IMR-90 (cell line): ENCODE measurements around the gene HERC3. TPM values are rescaled to one million over a fixed set of nuclear protein-coding genes. Genes with fewer than 3 reads are reported as not detected.

Experiments used
- ATAC-seq: fragments of 200-7000 bp; cut with Tn5 transposase; 2 replicates; pipeline ENCODE4 v1.9.1; 2020; ENCODE audit warnings: low read depth, mild to moderate bottlenecking, moderate library complexity
- BruUV-seq: library from RNA; stranded (reverse); fragments of 400-500 nt; replicated peaks from 2 replicates; lab custom pipeline; 2021; lab: Mats Ljungman, UMichigan
- CTCF ChIA-PET: fragments of 300-600 bp; formaldehyde crosslinking; extraction: SDS; loops from one replicate; lab custom pipeline; 2021; ENCODE audit warnings: antibody characterized with exemption; lab: Yijun Ruan, JAX
- POLR2A ChIA-PET: fragments of 300-600 bp; sonication (Branson Sonifier 250); formaldehyde crosslinking; loops from one replicate; lab custom pipeline; 2022; ENCODE audit warnings: antibody characterized with exemption; ENCODE audit not compliant: unreplicated experiment; lab: Charles Lee
- DNase-seq: peaks from one replicate; pipeline ENCODE4 v3.0.0; 2013
- H2AFZ ChIP-seq: replicated peaks from 2 replicates; pipeline ENCODE3; 2013; ENCODE audit warnings: low read length, mild to moderate bottlenecking; ENCODE audit not compliant: poor library complexity
- H2AK5ac ChIP-seq: 2 replicates; pipeline ENCODE4 v1.6.1; 2013; ENCODE audit warnings: low read depth, low read length, inconsistent platforms
- H2AK9ac ChIP-seq: replicated peaks from 2 replicates; pipeline ENCODE3; 2013; ENCODE audit warnings: mild to moderate bottlenecking, low read depth, low read length, moderate library complexity; ENCODE audit not compliant: poor library complexity
- H2BK120ac ChIP-seq: 2 replicates; pipeline ENCODE4 v1.6.1; 2013; ENCODE audit warnings: low read depth, low read length, inconsistent platforms
- H2BK15ac ChIP-seq: 3 replicates; pipeline ENCODE4 v1.6.1; 2013; ENCODE audit warnings: low read depth, low read length, inconsistent platforms
- H2BK20ac ChIP-seq: 2 replicates; pipeline ENCODE4 v1.6.1; 2013; ENCODE audit warnings: low read depth, mild to moderate bottlenecking, inconsistent platforms, low read length, moderate library complexity
- H2BK5ac ChIP-seq: 2 replicates; pipeline ENCODE4 v1.6.1; 2013; ENCODE audit warnings: mild to moderate bottlenecking, low read depth, low read length, inconsistent platforms; ENCODE audit not compliant: poor library complexity, severe bottlenecking
- H3K14ac ChIP-seq: replicated peaks from 2 replicates; pipeline ENCODE4 v1.6.1; 2013; ENCODE audit warnings: low read depth, low read length, inconsistent platforms
- H3K18ac ChIP-seq: 2 replicates; pipeline ENCODE4 v1.6.1; 2013; ENCODE audit warnings: low read depth, low read length, control low read depth
- H3K23ac ChIP-seq: 2 replicates; pipeline ENCODE4 v1.6.1; 2013; ENCODE audit warnings: low read depth, low read length, inconsistent platforms
- H3K27ac ChIP-seq: 2 replicates; pipeline ENCODE4 v1.5.1; 2013; ENCODE audit warnings: mild to moderate bottlenecking, control low read depth, low read length; ENCODE audit not compliant: insufficient read depth
- H3K27me3 ChIP-seq: 2 replicates; pipeline ENCODE4 v1.6.1; 2013; ENCODE audit warnings: low read length; ENCODE audit not compliant: control insufficient read depth, insufficient read depth
- H3K36me3 ChIP-seq: 2 replicates; pipeline ENCODE4 v1.6.1; 2013; ENCODE audit warnings: low read length, mixed read lengths; ENCODE audit not compliant: control insufficient read depth, insufficient read depth
- H3K4ac ChIP-seq: 2 replicates; pipeline ENCODE4 v1.6.1; 2013; ENCODE audit warnings: low read depth, low read length, inconsistent platforms
- H3K4me1 ChIP-seq: 2 replicates; pipeline ENCODE4 v1.6.1; 2013; ENCODE audit warnings: low read length, mixed read lengths; ENCODE audit not compliant: control insufficient read depth, insufficient read depth
- H3K4me2 ChIP-seq: 2 replicates; pipeline ENCODE4 v1.6.1; 2013; ENCODE audit warnings: low read depth, mild to moderate bottlenecking, control low read depth, low read length, moderate library complexity
- H3K4me3 ChIP-seq: 2 replicates; pipeline ENCODE4 v1.5.1; 2013; ENCODE audit warnings: low read depth, mild to moderate bottlenecking, control low read depth, low read length, moderate library complexity; ENCODE audit not compliant: insufficient read depth
- H3K56ac ChIP-seq: 2 replicates; pipeline ENCODE4 v1.6.1; 2013; ENCODE audit warnings: low read length, inconsistent platforms; ENCODE audit not compliant: insufficient read depth; ENCODE audit errors: extremely low read depth
- H3K79me1 ChIP-seq, 2 experiments: 2 replicates each; pipeline ENCODE4 v1.6.1; 2013; ENCODE audit warnings: low read length in 2 of 2, inconsistent platforms in 1 of 2, low read depth in 1 of 2
- H3K9ac ChIP-seq: 2 replicates; pipeline ENCODE4 v1.6.1; 2013; ENCODE audit warnings: low read depth, low read length, control low read depth
- H3K9me1 ChIP-seq: 2 replicates; pipeline ENCODE4 v1.6.1; 2013; ENCODE audit warnings: low read length, inconsistent platforms; ENCODE audit not compliant: insufficient read depth
- H3K9me3 ChIP-seq: 2 replicates; pipeline ENCODE4 v1.6.1; 2013; ENCODE audit warnings: low read length; ENCODE audit not compliant: control insufficient read depth, insufficient read depth
- H4K20me1 ChIP-seq: 2 replicates; pipeline ENCODE4 v1.6.1; 2013; ENCODE audit warnings: low read length, inconsistent platforms; ENCODE audit not compliant: insufficient read depth
- H4K5ac ChIP-seq: 2 replicates; pipeline ENCODE4 v1.6.1; 2013; ENCODE audit warnings: mild to moderate bottlenecking, low read depth, low read length, control low read depth
- H4K8ac ChIP-seq, 2 experiments: 2 replicates each; pipeline ENCODE4 v1.6.1; 2013; ENCODE audit warnings: low read depth in 2 of 2, low read length in 2 of 2, control low read depth in 1 of 2, inconsistent platforms in 1 of 2
- H4K91ac ChIP-seq: 2 replicates; pipeline ENCODE4 v1.6.1; 2013; ENCODE audit warnings: low read depth, low read length, inconsistent platforms; ENCODE audit not compliant: insufficient read depth
- CHD1 ChIP-seq: IDR thresholded peaks from 2 replicates; pipeline ENCODE4 v1.6.1; 2012; ENCODE audit warnings: low read depth, low read length, improper control_type of control experiment
- CTCF ChIP-seq: conservative IDR thresholded peaks from 2 replicates; pipeline ENCODE4 v1.5.1; 2012; ENCODE audit warnings: mild to moderate bottlenecking, low read depth, low read length, improper control_type of control experiment
- FOS ChIP-seq: fragments of 150-350 bp; IDR thresholded peaks from 2 replicates; pipeline ENCODE4 v1.6.1; 2016; ENCODE audit warnings: low read depth, low read length
- POLR2A ChIP-seq: IDR thresholded peaks from 2 replicates; pipeline ENCODE4 v1.6.1; 2012; ENCODE audit warnings: mild to moderate bottlenecking, low read depth, low read length
- RCOR1 ChIP-seq: IDR thresholded peaks from 2 replicates; pipeline ENCODE4 v1.6.1; 2012; ENCODE audit warnings: mild to moderate bottlenecking, low read length, improper control_type of control experiment; ENCODE audit not compliant: insufficient replicate concordance
- WGBS, 2 experiments: methylation state at CpG; one replicate each; pipeline versions ENCODE4 v1.1.5 to v1.1.7; 2013; ENCODE audit warnings: missing lambda C conversion rate in 2 of 2; ENCODE audit not compliant: insufficient read length in 1 of 2; ENCODE audit errors: extremely low coverage in 2 of 2; 5-methylcytosine and 5-hydroxymethylcytosine counted together
- dilution Hi-C: fragments of 300-500 bp; cut with HindIII; formaldehyde crosslinking; loops from one replicate; pipeline ENCODE4 v1.14.3; 2018; ENCODE audit warnings: low sequenced_read_pairs; ENCODE audit not compliant: unreplicated experiment
- in situ Hi-C: fragments of 300-500 bp; cut with MboI; formaldehyde crosslinking; loops from 3 replicates; pipeline ENCODE4 v1.14.3; 2019; ENCODE audit warnings: low sequenced_read_pairs, inconsistent platforms, mixed read lengths
- intact Hi-C: fragments of 100-400 bp; cut with micrococcal nuclease; formaldehyde crosslinking; loops from 2 replicates; pipeline ENCODE4 v1.10.0; 2022
- polyA plus RNA-seq, 3 experiments: library from polyadenylated mRNA; depleted of rRNA; stranded (reverse); fragments of >200 nt; gene quantifications; 2 replicates each; pipeline ENCODE4 v1.2.3, GENCODE V29; 2012; ENCODE audit warnings: low replicate concordance in 1 of 3
- total RNA-seq: library from RNA; depleted of rRNA; stranded (reverse); fragments of >200 nt; gene quantifications from 2 replicates; pipeline ENCODE4 v1.2.3, GENCODE V29; 2012

The HERC3 gene
- total and polyA plus RNA-seq, 2 of the 4 experiments (the other 2 are of a cell fraction): 8.9 to 9.5 TPM

GRCh38 chr4:88730811-88731210, 138.5 kb downstream of the HERC3 start:
- no peak for DNase-seq
- Histone ChIP-seq H2BK5ac (no peak overlapping the region), H2BK15ac (no peak overlapping the region), H3K4ac (no peak overlapping the region), H2BK20ac (no peak overlapping the region), H3K27me3 (no peaks in the 10 kb centered on the region), H3K18ac (no peak overlapping the region), H3K4me1 (peaks cover 2% of the 10 kb centered on the region; the same call in 1 of the 2 replicates), H2AK5ac (no peak overlapping the region), H3K27ac (no peak overlapping the region), H4K5ac (no peak overlapping the region), H3K14ac (no peak overlapping the region), H3K36me3 (peaks cover 45% of the 10 kb centered on the region), H3K79me1 (0 out of 4 replicates have a peak, but pooled peaks cover 0 to 7% of the 10 kb centered on the region in 2 experiments), H4K91ac (no peak overlapping the region), H3K9me1 (peaks cover 8% of the 10 kb centered on the region), H2AK9ac (no peak overlapping the region), H4K20me1 (no peaks in the 10 kb centered on the region), H3K23ac (no peak overlapping the region), H2AFZ (no peak overlapping the region), H3K4me2 (no peak overlapping the region), H2BK120ac (no peak overlapping the region), H3K9me3 (no peaks in the 10 kb centered on the region), H3K9ac (no peak overlapping the region), H4K8ac (no peak overlapping the region), H3K56ac (no peak overlapping the region), H3K4me3 (no peak overlapping the region)
- ChIA-PET POLR2A (no interaction called here), CTCF (interaction anchor here (0.6 to 1.0 kb wide), 2 partner anchors 65 to 87 kb away, joined by 3 read pairs; no protein-coding TSS in a partner anchor)
- BruUV-seq: no TSS peak
- no peak for TF ChIP-seq POLR2A
- TF ChIP-seq CTCF: no peak
- TF ChIP-seq FOS: no peak
- TF ChIP-seq CHD1: no peak
- TF ChIP-seq RCOR1: no peak
- dilution Hi-C loops: no loop called here
- 94% methylated on average over 3 of the region's 5 CpGs; no CpG with 5 or more reads in 1 of the 2 experiments for WGBS, 2 experiments
- ATAC-seq: no peak
- in situ Hi-C loops: no loop called here
- intact Hi-C loops: no loop called here
